PC-3 (cell line): Measurements from ENCODE around the gene BEX5. TPM values are rescaled to one million over a fixed set of nuclear protein-coding genes. Genes with fewer than 3 reads are reported as not detected.
"Not testable (repeated sequence)": the region's sequence is repeated elsewhere in the genome, so short reads cannot be mapped to it uniquely, and the experiment has no call there.

Experiments
- ATAC-seq: fragments of 200-7000 bp; cut with Tn5 transposase; 2 replicates; pipeline ENCODE4 v1.9.1; 2020; ENCODE audit warnings: mild to moderate bottlenecking, moderate library complexity
- BruUV-seq: library from RNA; stranded (reverse); fragments of 400-500 nt; replicated peaks from 2 replicates; lab custom pipeline; 2021; lab: Mats Ljungman, UMichigan
- CTCF ChIA-PET: fragments of 300-600 bp; sonication (Branson Sonifier 250); formaldehyde crosslinking; loops from one replicate; lab custom pipeline; 2022; ENCODE audit warnings: antibody characterized with exemption; lab: Charles Lee
- POLR2A ChIA-PET: fragments of 300-600 bp; sonication (Branson Sonifier 250); formaldehyde crosslinking; loops from one replicate; lab custom pipeline; 2022; ENCODE audit warnings: antibody characterized with exemption; ENCODE audit not compliant: unreplicated experiment; lab: Charles Lee
- DNase-seq: peaks from one replicate; pipeline ENCODE4 v3.0.0-alpha.2; 2015
- H2AFZ ChIP-seq: fragments of 300-600 bp; sonication (generic); 2 replicates; pipeline ENCODE4 v1.6.0; 2016; ENCODE audit warnings: antibody characterized with exemption, low read length
- H3F3A ChIP-seq: fragments of 300-600 bp; sonication (generic); one replicate; pipeline ENCODE4 v1.6.0; 2017; ENCODE audit warnings: antibody characterized with exemption, low read length, control low read depth, mild to moderate bottlenecking; ENCODE audit not compliant: unreplicated experiment
- H3K27ac ChIP-seq: fragments of 300-600 bp; sonication (generic); 2 replicates; pipeline ENCODE4 v1.5.1; 2016; ENCODE audit warnings: mild to moderate bottlenecking, low read length
- H3K27me3 ChIP-seq: fragments of 300-600 bp; sonication (generic); 2 replicates; pipeline ENCODE4 v1.6.1; 2016; ENCODE audit warnings: low read length, mixed read lengths
- H3K36me3 ChIP-seq: fragments of 300-600 bp; sonication (generic); 2 replicates; pipeline ENCODE4 v1.6.1; 2016; ENCODE audit warnings: low read depth, mixed run types, low read length, mixed read lengths
- H3K4me1 ChIP-seq: fragments of 300-600 bp; sonication (generic); 2 replicates; pipeline ENCODE4 v1.5.1; 2016; ENCODE audit warnings: low read length; ENCODE audit not compliant: insufficient read depth
- H3K4me2 ChIP-seq: fragments of 300-600 bp; sonication (generic); 2 replicates; pipeline ENCODE4 v1.6.0; 2016; ENCODE audit warnings: low read length
- H3K4me3 ChIP-seq: fragments of 300-600 bp; sonication (generic); 2 replicates; pipeline ENCODE4 v1.5.1; 2016; ENCODE audit warnings: mild to moderate bottlenecking, low read length, mixed read lengths
- H3K79me2 ChIP-seq: fragments of 300-600 bp; sonication (generic); 2 replicates; pipeline ENCODE4 v1.6.1; 2017; ENCODE audit warnings: low read length, mixed read lengths
- H3K9ac ChIP-seq: fragments of 300-600 bp; sonication (generic); 2 replicates; pipeline ENCODE4 v1.6.0; 2016; ENCODE audit warnings: mild to moderate bottlenecking, low read length
- H3K9me2 ChIP-seq: fragments of 300-600 bp; sonication (generic); replicated peaks from 2 replicates; pipeline ENCODE4 v1.6.1; 2016; ENCODE audit warnings: mixed run types, low read length, mixed read lengths
- H3K9me3 ChIP-seq: fragments of 300-600 bp; sonication (generic); 2 replicates; pipeline ENCODE4 v1.6.1; 2016; ENCODE audit warnings: low read length, mixed read lengths
- H4K20me1 ChIP-seq: fragments of 300-600 bp; sonication (generic); 2 replicates; pipeline ENCODE4 v1.6.1; 2016; ENCODE audit warnings: low read length, mixed read lengths
- EZH2 ChIP-seq: fragments of 300-600 bp; sonication (generic); IDR thresholded peaks from one replicate; pipeline ENCODE4 v1.6.1; 2017; ENCODE audit warnings: antibody characterized with exemption, mild to moderate bottlenecking, low read length; ENCODE audit not compliant: unreplicated experiment
- intact Hi-C: fragments of 100-400 bp; cut with micrococcal nuclease; formaldehyde crosslinking; loops from 2 replicates; pipeline ENCODE4 v1.9.0; 2023
- total RNA-seq: library from RNA; depleted of rRNA; stranded (reverse); fragments of >200 nt; gene quantifications from 2 replicates; pipeline ENCODE4 v1.2.3, GENCODE V29; 2014
- TF ChIP-seq, protein P1 (sequence below): fragments of 300-600 bp; sonication (generic); conservative IDR thresholded peaks from 2 replicates; pipeline ENCODE4 v1.5.1; 2017; ENCODE audit warnings: antibody characterized with exemption, low read depth, mild to moderate bottlenecking, low read length

The BEX5 gene
- total RNA-seq, 1 experiment from 2014 or later: 0.18 TPM

DNA sequence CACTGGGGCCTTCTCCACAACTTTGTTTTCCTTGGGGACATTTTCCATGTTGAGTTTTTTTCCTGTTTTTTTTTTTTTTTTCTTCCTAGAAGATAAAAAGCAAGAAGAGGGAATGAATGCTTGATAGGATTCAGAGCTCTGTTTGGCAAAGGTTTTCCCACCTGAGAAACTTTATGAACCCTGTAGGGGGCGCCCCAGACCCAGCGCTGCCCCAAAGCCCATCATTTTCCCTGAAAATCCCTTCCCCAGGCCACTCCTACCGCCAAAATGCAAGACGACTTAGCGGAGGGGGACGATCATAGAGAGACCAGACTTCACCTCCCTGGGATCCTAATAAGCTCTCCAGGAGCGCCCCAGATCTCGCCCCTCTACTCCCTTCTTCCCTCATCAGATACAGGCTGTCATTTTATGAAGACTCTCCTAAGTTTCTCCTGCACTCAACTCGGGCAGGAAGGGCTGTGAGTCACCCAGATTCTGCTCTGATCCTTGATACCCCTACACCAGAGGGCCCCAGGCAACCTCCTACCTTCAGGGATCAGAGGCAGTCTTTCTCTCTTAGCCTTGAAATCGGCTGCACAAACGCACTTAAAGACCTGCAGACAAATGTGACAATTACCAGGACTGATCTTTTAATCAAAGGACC, 1.4 kb downstream of the BEX5 start:
- DNase-seq (no peak), ATAC-seq (no peak)
- Histone ChIP-seq H3K27ac (no peak overlapping the region), H3K79me2 (no peaks in the 10 kb centered on the region), H3K4me1 (no peaks in the 10 kb centered on the region), H3K4me3 (peak overlapping the region; percentile 62; the same call in 1 of the 2 replicates), H3K27me3 (peaks cover 13% of the 10 kb centered on the region), H4K20me1 (no peaks in the 10 kb centered on the region), H3K36me3 (no peaks in the 10 kb centered on the region), H3K9me2 (no peaks in the 10 kb centered on the region), H3K4me2 (peak overlapping the region; percentile 74; the same call in 1 of the 2 replicates), H3F3A (no peaks in the 10 kb centered on the region), H3K9me3 (no peaks in the 10 kb centered on the region), H3K9ac (no peak overlapping the region), H2AFZ (no peak overlapping the region)
- intact Hi-C loops: no loop called here
- no TSS peak for BruUV-seq
- CTCF ChIA-PET: no interaction called here
- TF ChIP-seq, protein P1, sequence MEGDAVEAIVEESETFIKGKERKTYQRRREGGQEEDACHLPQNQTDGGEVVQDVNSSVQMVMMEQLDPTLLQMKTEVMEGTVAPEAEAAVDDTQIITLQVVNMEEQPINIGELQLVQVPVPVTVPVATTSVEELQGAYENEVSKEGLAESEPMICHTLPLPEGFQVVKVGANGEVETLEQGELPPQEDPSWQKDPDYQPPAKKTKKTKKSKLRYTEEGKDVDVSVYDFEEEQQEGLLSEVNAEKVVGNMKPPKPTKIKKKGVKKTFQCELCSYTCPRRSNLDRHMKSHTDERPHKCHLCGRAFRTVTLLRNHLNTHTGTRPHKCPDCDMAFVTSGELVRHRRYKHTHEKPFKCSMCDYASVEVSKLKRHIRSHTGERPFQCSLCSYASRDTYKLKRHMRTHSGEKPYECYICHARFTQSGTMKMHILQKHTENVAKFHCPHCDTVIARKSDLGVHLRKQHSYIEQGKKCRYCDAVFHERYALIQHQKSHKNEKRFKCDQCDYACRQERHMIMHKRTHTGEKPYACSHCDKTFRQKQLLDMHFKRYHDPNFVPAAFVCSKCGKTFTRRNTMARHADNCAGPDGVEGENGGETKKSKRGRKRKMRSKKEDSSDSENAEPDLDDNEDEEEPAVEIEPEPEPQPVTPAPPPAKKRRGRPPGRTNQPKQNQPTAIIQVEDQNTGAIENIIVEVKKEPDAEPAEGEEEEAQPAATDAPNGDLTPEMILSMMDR: peak; percentile 39; the same call in 1 of the 2 replicates
- TF ChIP-seq EZH2: no peak
- POLR2A ChIA-PET: no interaction called here

DNA sequence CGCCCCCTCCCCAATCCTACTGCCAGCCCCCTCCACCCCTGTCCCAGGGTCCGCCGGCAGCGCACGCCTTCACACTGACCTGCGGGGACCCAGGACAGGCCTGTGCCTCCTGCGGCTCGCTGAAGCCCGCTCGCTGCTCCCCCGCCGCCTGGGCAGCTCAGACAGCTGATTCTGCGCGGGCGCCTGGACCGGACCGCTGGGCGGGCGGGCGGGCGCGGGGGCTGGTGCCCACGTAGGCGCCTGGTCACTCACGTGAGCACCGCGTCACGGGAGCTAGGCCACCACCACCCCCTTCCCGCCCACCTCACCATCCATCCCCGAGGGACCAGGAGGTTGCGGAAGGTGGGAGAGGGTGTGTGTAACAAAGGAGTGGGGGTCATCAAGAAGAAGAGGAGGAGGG, 13.5 kb downstream of the BEX5 start, which contains the start of gene TCEAL6:
TCEAL6 (minus strand) TSS at position 208 of the 400 bp plus-strand sequence.
- H3K27me3 ChIP-seq, H3K4me2 ChIP-seq, BruUV-seq, H3K9ac ChIP-seq, H3K36me3 ChIP-seq, DNase-seq, H3K4me3 ChIP-seq, H3F3A ChIP-seq, H3K9me3 ChIP-seq, CTCF ChIA-PET, ATAC-seq, H4K20me1 ChIP-seq, H3K9me2 ChIP-seq, H3K79me2 ChIP-seq, H2AFZ ChIP-seq, H3K27ac ChIP-seq, POLR2A ChIA-PET, intact Hi-C loops, H3K4me1 ChIP-seq: not testable (repeated sequence)

DNA sequence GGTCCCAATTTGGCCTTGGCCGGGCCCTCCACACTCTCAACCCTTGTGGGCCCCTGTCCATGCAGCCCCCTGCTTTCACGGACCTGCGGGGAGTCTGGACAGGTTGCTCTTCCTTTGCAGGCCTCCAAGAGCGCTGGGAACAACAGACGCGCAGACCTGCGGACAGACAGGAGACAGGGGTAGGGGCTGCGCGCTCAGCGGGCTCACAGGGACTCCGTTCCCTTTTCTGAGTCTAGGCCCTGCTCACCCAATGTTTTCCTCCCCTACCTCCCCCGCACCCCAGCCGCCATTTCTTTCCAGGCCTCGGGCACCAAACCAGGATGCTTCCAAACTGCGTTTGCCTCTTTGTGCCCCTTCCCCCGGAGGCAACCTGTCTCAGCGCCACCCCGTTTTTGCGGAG, 14.1 kb downstream of the BEX5 start:
- H3K9me2 ChIP-seq, H3K27ac ChIP-seq, ATAC-seq, H3K4me3 ChIP-seq, POLR2A ChIA-PET, H2AFZ ChIP-seq, H3K9me3 ChIP-seq, H3K9ac ChIP-seq, H3K36me3 ChIP-seq, H3F3A ChIP-seq, BruUV-seq, H3K79me2 ChIP-seq, intact Hi-C loops, DNase-seq, H3K4me1 ChIP-seq, H3K4me2 ChIP-seq, H4K20me1 ChIP-seq, H3K27me3 ChIP-seq, CTCF ChIA-PET: not testable (repeated sequence)

DNA sequence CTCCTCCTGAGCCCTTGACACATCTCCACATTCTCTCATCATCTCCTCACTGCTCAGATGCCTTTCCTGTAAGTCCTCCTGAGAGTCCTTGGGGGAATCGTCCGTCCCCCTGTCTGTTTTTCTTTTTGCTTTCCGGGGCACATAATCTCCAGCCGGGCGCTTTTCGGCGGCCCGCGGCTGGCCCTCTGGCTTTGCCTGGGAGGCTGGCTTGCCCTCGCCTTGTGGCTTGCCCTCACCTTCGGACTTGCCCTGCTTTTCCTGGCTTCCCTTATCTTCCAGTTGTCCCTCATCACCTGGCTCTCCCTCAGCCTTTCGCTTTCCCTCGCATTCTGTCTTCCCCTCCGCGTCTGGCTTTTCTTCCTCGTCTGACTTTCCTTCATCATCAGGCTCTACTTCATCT, 14.9 kb downstream of the BEX5 start:
- H3K36me3 ChIP-seq, H3F3A ChIP-seq, H3K9me2 ChIP-seq, H4K20me1 ChIP-seq, H3K4me1 ChIP-seq, intact Hi-C loops, H3K79me2 ChIP-seq, H3K4me2 ChIP-seq, POLR2A ChIA-PET, DNase-seq, H3K4me3 ChIP-seq, H3K9me3 ChIP-seq, H3K27me3 ChIP-seq, CTCF ChIA-PET, H3K27ac ChIP-seq, H2AFZ ChIP-seq, H3K9ac ChIP-seq, BruUV-seq, ATAC-seq: not testable (repeated sequence)
